Gastroesophageal sphincter (tissue), 3 donors: Measurements from ENCODE around the gene TBX3.

Source experiments
- POLR2A ChIP-seq, 2 donors: fragments of 450-650 bp; IDR thresholded peaks; one replicate each; pipeline ENCODE4 v1.6.1; 2017; ENCODE audit warnings: antibody characterized with exemption in 2 of 2, mild to moderate bottlenecking in 2 of 2, moderate library complexity in 1 of 2
- TF ChIP-seq, protein P1 (sequence below), 4 experiments: fragments of 200-600 bp in 2 of 4; fragments of 450-650 bp in 2 of 4; sonication (generic) in 1 of 4; IDR thresholded peaks; one replicate each; pipeline ENCODE4 v1.5.1; 2017 to 2019; ENCODE audit warnings: antibody characterized with exemption in 4 of 4, mild to moderate bottlenecking in 2 of 4, moderate library complexity in 2 of 4

DNA sequence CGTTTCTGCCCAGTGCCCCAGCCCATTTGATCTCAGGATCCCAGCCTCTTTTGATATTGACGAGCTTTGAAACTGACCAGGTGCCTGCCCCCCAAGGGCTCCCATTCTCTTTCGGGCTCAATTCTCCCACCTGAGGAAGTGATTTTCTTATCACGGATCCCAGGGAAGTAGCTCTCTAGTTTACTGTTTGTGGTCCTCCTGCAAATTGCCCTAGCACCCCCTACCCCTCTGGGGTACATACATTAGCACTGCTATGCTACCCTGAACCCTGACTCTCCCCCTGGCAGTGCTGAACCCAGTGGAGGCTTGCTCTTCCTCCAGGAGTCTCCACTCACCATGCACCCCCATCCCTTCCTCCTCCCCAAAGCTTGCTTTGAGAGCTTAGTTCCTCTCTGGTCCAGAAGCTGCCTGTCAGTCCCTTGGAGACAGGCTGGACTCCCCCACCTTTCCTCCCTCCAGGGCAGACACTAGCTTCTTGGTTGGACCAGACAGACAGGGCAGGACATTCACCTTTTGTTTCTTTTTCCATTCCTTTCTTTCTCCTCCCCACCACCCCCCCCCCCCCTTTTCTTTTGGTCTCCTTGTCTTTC, 4.4 kb upstream of the TBX3 start:
- TF ChIP-seq POLR2A (IDR thresholded peaks at IDR 0.05): no peak
- TF ChIP-seq, protein P1, sequence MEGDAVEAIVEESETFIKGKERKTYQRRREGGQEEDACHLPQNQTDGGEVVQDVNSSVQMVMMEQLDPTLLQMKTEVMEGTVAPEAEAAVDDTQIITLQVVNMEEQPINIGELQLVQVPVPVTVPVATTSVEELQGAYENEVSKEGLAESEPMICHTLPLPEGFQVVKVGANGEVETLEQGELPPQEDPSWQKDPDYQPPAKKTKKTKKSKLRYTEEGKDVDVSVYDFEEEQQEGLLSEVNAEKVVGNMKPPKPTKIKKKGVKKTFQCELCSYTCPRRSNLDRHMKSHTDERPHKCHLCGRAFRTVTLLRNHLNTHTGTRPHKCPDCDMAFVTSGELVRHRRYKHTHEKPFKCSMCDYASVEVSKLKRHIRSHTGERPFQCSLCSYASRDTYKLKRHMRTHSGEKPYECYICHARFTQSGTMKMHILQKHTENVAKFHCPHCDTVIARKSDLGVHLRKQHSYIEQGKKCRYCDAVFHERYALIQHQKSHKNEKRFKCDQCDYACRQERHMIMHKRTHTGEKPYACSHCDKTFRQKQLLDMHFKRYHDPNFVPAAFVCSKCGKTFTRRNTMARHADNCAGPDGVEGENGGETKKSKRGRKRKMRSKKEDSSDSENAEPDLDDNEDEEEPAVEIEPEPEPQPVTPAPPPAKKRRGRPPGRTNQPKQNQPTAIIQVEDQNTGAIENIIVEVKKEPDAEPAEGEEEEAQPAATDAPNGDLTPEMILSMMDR (IDR thresholded peaks at IDR 0.05): no peak
